Stimulated activated CD4-positive, alpha-beta T cell treated with anti-CD3 and anti-CD28 coated beads, Interleukin-2, amount 100 ng/mL, for 24 hours (primary cell): ENCODE results near the gene CNTF.

Source experiments
- DNase-seq, 2 donors: peaks; one replicate each; pipeline ENCODE4 v3.0.0-alpha.2; 2020

Gene CNTF

GRCh38 chr11:58606930-58607714 lies 15.3 kb upstream of the CNTF start:
- no peak for DNase-seq

GRCh38 chr11:58608331-58608730 lies 14.1 kb upstream of the CNTF start:
- no peak for DNase-seq

GRCh38 chr11:58609723-58610122 lies 12.7 kb upstream of the CNTF start:
- DNase-seq = no peak

GRCh38 chr11:58613228-58613627 lies 9.2 kb upstream of the CNTF start:
- no peak for DNase-seq

GRCh38 chr11:58615559-58615958 lies 6.9 kb upstream of the CNTF start:
- DNase-seq = no peak

GRCh38 chr11:58616594-58616993 lies 5.9 kb upstream of the CNTF start:
- no peak for DNase-seq

- no peak for DNase-seq
Measured at GRCh38 chr11:58617976-58618557, 4.4 kb upstream of the CNTF start.

- no peak for DNase-seq
Measured at GRCh38 chr11:58621586-58622262, 741 bp upstream of the CNTF start.

GRCh38 chr11:58625086-58625485 lies 2.6 kb downstream of the CNTF start:
- DNase-seq = no peak

- no peak for DNase-seq
Measured at GRCh38 chr11:58625826-58626460, 3.5 kb downstream of the CNTF start.

GRCh38 chr11:58626934-58627483 lies 4.5 kb downstream of the CNTF start:
- no peak for DNase-seq

GRCh38 chr11:58628446-58628845 lies 6.0 kb downstream of the CNTF start:
- no peak for DNase-seq

GRCh38 chr11:58629857-58630256 lies 7.4 kb downstream of the CNTF start:
- no peak for DNase-seq

GRCh38 chr11:58631378-58631777 lies 8.9 kb downstream of the CNTF start:
- no peak for DNase-seq

- DNase-seq = no peak
Measured at GRCh38 chr11:58632510-58632909, 10.0 kb downstream of the CNTF start.

GRCh38 chr11:58636587-58636986 lies 14.1 kb downstream of the CNTF start:
- no peak for DNase-seq

- DNase-seq = no peak
Measured at GRCh38 chr11:58637371-58637770, 14.9 kb downstream of the CNTF start.

- no peak for DNase-seq
Measured at GRCh38 chr11:58639103-58639502, 16.6 kb downstream of the CNTF start.

- DNase-seq = no peak
Measured at GRCh38 chr11:58639669-58640068, 17.2 kb downstream of the CNTF start.

- DNase-seq = no peak
Measured at GRCh38 chr11:58640386-58641023, 18.0 kb downstream of the CNTF start.

GRCh38 chr11:58641341-58641740 lies 18.9 kb downstream of the CNTF start:
- DNase-seq = no peak

- DNase-seq = no peak
Measured at GRCh38 chr11:58641803-58642581, 19.5 kb downstream of the CNTF start.
